SW 1271 (cell line): ENCODE measurements around the gene ZNF778.

Experiments
- DNase-seq, 2 experiments: peaks; one replicate each; lab custom pipeline; 2025; lab: John Stamatoyannopoulos, UW

The ZNF778 gene

DNA sequence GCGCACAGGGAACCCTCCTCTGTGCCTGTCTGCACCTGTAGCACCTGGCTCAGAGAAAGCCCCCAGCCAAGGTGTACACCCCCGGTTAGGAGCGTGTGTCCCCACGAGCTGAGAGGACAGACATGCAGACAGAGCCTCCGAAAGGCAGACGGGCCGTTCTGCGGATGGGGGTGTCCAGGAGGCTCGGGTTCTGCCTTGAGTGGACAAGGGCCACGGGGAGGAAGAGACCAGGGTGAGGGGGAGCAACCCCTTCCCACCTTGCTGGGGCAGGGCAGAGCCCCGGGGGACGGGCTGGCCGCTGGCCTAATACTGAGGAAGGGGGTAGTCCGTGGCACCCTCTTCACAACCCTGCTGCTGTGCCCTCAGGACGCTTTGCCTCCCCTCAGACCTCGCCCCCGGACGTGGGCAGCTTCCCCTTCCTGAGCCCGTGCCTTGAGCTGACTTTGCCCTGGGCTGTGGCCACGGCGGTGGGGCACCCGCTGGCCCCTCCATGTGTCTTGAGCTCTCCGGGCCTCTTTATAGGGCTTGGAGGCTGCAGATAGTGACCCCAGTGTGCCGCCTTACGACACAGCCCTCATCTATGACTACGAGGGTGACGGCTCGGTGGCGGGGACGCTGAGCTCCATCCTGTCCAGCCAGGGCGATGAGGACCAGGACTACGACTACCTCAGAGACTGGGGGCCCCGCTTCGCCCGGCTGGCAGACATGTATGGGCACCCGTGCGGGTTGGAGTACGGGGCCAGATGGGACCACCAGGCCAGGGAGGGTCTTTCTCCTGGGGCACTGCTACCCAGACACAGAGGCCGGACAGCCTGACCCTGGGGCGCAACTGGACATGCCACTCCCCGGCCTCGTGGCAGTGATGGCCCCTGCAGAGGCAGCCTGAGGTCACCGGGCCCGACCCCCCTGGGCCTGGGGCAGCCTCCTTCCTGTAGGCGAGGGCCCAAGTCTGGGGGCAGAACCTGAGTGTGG is 22.9 kb upstream of the ZNF778 start:
- no peak for DNase-seq

DNA sequence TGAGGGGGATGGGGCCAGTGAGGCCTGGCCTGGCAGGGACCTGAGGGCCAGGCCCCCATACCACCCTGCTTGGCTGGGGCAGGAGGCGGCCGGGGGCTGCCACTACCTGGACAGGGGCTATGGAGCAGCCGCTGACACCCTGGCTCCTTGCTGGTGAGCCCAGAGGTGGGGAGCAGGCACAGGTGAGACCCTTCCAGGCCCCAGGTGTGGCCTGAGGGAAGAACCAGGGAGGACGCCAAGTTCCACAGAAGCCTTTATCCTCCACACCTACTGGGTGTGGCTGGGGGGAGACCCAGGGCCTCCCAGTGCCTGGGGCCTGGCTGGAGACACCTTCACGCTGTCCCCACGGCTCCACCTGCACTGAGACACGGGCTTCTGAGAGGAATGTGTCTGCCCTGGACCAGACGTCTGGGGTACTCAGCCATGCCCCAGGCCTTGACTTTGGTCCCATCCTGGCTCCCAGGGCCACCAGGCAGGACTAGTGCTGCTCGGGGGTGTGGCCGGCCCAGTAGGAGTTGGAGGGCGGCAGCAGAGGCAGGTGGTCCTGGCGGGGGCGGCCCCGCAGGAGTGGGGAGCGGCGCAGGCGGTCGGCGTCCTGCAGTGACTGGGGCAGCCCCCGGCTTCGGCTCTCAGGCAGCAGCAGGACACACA is 21.9 kb upstream of the ZNF778 start:
- DNase-seq: no peak

DNA sequence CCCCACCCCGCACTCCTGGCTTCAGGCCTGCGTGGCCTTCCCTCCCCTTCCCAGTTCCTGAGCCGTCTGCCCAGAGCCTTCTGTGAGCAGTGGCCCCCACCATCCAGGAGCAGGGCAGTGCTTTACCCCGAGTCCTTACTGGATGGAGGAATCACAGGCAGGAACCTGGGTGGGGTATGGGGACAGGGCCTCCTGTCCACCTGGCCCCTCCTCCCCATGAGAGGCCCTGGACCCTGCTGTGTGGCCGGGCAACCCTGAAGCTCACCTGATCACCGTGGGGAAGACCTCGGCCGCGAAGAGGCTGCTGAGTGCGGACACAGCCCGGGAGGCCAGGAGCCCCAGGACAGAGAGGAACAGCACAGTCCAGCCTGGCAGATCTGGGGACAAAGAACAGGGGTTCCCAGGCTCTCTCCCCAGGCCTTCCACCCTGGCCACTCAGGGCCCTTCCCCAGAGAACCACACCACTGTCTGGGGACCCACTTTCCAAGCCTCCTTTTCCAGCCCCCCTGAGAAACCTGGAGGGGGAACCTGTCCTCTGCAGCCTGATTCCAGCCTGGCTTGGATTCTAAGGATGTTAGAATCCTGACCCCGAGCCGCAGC is 20.4 kb upstream of the ZNF778 start:
- DNase-seq: no peak

DNA sequence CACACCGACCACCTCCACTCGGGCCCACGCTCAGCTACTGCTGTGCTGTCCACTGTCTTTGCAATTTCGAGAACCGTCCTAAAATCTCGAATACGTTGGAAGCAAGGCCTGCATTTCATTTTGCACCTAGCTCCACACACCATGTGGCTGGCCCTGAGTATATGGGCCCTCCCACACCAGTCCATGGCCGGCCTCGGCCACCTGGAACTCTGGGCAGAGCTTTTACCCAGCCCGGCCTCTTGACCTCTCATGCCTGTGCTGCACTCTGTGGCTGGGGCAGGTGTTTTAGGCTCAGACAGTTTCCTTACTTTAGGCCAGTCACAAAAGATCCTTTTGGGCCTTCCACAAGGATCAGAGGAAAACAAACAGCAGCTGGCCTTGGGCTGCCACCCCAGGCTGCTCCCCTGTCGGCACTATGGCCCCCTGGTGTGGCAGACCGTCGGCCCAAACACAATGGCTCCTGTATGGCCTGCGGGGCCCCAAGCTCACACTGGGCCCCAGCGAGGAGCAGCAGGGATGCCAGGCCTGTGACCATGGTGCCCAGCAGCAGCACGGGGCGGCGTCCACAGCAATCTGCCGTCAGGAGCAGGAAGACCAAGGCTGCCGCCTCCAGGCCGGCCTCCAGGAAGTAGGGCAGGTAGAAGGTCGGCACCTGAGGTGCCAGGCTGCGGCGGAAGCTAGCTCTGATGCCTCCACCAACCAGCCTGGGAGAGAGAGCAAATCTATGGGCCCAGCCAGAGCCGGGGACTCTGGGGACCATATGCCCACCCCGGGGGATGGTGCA is 19.7 kb upstream of the ZNF778 start:
- no peak for DNase-seq

DNA sequence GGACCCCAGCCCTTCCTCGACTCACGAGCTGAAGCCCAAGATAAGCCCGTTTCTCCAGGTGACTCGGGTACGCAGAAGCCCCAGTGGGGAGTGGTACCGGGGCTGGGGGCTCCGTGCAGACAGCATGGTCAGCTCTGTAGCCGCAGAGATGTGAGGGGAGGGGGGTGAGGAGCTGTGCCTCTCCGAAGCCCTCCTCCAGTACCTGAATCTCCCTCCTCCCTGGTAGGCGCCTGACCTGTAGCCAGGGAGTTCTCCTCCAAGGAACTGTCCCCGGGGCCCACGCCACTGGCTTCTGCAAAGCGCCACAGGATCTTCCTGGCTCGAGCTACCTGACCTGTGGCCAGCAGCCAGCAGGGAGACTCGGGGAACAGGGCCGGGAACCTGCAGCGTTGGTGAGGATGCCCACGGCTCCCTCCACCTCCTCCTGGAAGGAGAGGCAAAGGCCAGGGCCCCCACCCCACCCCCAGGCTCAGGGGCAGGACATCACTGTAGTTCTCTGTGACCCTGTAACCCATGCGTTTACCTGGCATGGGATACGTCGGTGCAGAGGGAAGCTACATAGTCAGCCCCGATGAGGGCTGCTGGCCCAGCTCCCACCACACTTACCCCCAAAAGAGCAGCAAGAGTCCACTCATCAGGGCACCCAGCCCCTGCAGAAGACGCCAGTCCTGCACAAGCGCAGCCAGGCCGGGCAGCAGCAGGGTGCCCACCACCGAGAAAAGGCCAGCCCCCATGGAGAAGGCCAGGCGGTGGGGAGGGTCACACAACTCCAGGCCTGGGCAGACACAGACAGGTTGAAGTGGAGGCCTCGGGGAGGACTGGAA is 18.9 kb upstream of the ZNF778 start:
- DNase-seq: no peak

DNA sequence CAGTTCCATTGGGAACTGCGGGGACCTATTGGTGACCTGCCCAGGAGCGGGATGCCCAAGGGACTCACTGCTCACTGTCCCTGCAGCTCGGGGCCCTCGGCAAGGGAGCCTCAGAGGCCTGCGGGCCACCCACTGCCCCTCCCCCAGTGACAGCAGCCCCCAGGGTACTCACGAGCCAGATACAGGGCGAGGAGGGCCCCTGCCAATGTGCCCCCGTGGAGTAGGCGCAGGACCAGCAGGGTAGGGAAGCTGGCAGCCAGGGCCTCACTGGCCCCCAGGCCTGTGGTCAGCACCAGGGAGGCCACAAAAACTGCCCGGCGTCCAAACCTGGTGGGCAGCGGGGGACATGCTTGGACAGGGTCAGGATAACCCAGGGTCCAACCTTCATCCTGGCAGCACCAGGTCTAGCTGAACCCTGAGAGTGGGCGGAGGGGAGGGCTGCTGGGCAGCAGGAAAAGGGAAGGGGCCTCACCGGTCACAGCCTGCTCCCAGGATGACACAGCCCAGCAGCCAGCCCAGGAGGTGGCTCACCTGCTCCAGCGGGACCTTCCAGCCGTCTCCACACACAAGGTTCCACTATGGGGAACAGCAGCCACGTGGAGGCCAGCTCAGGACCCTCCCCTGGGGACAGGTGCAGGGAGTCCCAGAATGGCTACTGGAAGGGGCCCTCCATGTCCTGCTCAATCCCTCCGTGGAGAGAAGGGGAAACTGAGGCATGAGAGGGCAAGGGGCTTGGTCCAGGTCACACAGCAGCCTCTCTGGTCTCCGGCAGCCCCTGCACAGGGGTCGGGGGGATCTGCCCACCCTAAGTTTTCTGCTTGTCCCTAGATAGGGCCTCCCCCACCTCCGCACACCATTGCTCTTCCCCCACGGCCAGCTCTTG is 18.0 kb upstream of the ZNF778 start:
- no peak for DNase-seq

DNA sequence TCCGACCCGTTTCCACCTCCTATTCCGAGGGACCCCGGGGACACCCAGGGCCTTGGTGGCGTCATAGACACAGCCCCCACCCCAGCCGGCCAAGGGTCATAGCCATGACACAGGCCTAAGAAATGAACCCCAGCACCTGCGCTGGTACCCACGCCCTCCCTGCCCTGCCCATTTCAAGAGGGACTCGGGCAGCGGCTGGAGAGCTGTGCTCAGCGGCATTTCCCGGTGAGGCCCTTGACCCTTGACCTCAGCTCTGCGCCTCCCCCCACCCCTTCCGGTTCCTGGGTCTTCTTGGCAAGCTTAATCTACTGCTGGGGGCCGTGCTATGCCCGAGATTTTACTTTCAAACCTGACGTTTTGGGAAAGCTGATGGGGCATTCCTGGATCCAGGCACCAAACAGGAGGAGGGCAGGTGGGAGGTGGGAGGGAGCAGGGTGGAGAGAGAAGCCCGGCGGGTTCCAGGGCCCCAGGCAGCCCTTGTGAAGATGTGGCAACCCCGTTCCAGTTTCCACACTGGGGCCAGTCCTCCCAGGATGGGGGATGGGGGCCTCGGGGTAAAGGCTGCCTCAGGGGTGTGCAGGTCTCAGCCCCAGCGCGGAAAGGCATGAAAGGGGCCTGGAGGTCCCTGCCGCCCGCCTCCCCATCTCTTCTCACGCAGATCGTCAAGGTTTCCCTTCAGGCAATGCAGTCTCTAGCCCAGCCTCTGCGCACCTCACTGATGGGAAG is 17.2 kb upstream of the ZNF778 start, which contains the start of gene SLC22A31:
SLC22A31 (minus strand) TSS at position 414 of the 726 bp plus-strand sequence; CDS start at position 378, 36 bp downstream.
- DNase-seq: no peak

DNA sequence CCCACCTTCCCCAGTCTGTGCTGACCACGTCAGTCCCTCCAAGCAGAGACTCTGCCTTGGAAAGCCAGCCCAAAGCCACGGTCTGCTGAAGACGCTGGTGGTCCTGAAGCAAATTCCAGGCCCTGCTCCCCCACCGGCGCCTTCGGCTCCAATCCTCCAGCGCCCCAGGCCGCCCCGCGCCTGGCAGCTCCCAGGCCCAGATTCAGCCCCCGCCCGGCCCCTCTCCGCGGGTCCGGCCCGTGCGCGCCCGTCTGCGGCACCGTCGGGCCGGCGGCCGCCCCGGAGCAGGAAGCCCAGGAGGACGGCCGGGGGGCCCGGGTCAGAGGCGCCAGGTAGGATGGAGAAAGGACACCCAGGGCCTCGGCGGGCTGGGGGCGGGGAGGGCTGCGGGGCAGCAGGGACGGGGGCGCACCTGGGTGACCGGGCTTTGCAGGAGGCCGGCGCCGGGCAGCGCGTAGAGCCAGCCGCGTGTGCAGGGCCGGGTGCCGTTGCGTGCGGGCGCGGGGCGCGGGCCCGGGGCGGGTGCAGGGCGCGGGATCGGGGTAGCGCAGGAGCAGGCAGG is 16.6 kb upstream of the ZNF778 start:
- no peak for DNase-seq

DNA sequence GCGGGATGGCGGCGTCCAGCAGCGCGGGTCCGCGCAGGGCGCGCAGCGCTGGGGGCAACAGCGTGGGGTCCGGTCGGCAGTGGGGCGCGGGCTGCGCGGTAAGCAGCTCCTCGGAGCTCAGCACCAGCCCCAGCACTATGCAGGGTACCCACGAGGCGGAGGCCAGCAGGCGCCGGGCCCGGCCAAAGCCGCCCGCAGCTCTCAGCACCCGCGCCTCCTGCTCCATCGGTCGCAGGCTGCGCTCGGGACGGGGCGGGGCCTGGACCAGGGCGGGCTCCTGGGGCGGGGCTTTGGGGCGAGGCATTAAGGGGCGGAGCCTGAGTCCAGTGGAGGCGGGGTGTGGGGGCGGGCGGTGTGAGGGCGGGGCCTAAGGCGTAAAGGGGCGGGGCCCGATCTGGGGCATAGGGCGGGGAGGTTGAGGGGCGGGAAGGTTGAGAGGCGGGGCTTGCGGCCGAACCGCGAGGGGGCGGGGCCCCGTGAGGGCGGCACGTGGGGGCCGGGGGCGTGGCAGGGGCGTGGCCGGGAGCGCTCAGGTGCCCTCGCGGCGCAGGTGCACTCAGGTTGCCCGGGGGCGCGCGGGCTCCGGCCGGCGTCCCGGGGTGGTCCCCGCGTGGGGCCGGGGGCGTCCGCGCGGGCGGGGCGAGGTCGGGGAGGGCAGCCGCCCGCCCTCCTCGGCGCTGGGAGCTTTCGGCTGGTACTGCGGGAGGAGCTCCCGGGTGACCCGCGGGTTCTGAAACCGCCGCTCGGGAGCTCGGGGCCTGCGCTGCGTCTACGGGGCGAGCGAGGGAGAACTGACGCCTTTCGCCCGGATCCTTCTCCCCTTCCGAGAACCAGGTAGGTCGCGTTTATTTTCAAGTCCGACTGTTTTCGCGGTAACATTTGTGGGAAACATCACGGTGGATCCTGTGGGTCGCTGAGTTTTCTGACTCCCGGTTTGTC is 15.8 kb upstream of the ZNF778 start:
- DNase-seq: peak in 1 of 2 experiments; percentile 15

DNA sequence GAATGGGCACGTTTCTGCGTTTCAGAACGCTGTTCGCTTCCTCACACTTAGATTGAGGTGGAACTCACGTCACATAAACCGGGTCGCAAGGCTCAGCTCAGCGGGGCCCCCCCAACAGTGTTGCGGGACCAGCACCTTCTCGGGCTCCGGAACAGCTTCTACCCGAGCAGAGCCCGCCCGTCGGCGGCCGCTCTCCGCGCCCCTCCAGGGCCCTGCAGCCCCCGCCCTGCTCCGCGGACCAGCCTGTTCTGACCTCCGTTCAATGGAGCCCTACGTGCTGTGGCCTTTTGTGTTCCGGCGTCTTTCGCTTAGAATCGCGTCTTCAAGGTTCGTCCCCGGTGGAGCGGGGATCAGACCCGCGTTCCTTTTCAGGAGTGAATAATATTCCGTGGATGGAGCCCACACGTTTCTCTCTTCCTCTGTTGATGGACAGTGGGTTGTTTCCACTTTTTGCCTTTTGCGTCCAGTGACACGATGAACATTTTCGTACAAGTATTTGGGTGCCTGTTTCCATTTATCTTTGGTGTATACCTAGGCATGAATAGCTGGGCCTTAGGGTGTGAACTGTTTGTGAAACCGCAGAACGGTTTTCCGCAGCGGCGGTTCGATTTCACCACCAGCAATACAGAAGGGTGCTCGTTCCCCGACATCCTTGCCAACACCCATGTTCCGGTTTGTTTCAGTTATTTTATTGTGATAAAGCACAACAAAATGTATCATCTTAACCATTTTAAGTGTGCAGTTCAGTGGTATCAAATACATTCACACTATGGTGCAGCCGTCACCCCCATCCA is 14.9 kb upstream of the ZNF778 start:
- DNase-seq: no peak

DNA sequence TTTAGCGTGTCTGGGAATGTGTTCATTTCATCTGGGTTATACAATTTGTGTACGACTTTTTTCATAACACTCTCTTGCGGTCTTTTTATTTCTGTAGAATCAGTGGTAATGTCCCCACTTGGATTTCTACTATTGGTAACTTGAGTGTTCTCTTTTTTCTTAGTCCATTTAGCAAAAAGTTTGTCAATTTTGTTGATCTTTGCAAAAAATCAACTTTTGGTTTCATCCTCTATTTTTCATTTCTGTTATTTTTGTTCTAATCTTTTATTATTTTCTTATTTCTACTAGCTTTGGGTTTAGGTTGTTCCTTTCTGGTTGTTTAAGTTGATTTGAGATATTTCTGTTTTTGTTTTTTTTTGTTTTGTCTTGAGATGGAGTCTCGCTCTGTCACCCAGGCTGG is 9.5 kb upstream of the ZNF778 start:
- DNase-seq: no peak

DNA sequence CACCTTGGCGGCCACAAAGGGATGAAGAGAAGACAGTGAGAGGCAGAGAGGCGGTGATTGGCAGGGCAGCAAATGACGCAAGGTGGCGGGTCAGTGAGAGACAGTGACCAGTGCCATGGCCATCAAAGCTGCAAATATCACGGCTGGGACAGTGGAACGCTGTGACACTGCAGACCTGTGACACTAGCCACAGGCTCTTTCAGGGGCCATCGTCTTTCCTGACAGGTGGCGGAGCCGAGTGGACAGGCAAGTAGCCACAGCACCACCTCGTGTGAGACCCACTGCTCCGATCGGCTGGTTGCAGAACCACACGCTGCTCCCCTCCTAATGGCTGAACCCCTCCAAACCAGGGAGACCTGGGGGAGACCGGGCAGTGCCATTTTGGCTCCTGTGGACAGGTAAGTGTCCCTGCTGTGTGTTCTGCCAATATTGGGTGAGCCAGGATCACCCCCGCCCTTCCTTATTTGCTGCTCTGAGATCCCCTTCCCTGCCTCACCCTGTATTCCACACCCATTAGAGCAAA is 7.9 kb upstream of the ZNF778 start:
- DNase-seq: no peak

DNA sequence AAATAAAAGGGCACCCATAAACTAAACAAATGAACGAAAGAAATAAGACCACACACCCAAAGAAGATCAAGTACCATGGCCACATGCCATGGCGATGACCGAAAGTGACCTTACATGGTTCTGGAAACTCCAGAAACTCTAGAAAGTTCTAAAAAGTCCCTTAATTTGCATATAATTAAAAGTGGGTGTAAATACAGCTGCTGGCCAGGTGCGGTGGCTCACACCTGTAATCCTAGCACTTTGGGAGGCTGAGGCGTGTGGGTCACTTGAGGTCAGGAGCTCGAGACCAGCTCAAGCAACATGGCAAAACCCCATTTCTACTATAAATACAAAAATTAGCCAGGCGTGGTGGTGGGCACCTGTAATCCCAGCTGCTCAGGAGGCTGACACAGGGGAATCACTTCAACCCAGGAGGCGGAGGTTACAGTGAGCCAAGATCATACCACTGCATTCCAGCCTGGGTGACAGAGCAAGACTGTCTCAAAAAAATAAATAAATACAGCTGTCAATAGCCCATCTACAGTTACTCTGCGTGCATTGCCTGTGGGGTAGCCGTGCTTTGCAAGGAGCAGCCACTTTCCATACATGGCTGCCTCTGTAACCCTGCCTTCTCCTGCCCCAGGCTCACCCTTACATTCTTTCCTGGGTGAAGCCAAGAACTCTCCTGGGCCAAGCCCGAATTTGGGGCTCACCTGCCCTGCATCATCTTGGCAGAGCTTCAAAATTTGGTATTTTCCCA is 7.2 kb upstream of the ZNF778 start:
- no peak for DNase-seq

DNA sequence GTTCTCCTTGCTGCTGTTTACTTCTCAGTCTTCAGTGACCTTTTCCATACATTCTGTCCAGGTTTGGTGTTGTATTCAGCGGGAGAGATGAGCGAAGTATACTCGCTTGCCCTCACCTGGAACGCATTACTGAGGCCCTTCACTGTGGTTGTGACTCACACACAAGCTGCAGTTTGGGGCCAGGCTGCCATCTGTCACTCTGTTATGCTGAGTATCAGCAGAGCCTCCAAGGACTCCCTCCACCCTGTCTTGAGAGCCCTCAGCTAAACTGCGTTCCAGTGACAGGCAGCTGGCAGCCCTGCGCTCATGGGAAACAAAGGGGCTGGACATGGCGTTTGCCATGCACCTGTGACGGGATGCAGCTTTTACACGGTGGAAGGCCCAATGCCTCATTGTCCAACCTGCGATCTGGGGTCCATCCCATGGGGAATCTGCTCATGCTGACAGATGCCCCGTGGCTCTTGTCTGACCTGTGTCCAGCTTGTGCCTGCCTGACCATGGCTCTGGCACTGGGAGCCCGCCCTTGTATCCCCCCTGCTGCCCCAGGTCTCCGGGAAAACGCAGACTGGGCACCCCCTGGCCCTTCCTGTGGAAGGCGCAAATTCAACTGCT is 6.5 kb upstream of the ZNF778 start:
- no peak for DNase-seq

DNA sequence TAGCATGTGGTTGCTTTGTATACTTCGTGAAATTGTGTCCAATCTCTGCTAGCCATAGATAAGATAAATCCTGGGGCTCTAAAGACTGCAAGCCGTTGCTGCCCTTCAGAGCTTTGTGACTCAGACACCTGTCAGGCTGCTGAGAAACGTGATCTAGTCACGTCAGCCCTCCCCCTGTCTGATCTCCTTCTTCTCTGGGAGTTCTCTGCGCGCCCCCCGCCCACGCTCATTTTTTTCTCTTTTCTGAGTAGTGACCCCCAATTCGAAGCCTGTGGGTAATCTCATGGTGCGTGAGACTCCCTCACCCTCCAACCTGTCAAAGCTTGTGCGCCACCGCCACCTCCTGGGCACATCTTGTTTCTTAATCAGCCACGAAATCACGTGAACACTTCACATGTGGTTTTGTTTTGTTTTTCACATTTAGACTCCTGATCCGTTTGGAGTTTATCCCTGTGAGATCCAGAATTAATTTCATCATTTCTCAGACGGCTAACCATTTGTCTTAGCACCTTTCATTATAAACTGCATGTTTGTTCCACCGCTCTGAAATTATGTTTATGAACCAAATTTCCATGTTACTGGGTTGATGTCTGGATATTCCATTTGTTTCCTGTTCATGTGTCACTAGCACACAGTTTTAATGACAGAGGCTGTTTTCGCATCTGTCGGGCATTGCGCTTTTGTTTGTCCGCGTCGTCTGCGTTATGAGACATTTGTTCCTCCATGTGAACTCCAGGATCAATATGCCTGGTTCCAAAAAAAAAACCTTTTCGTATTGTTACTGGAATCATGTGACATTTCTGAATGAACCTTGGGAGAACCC is 977 bp upstream of the ZNF778 start:
- DNase-seq: peak; percentile 30 to 70
